ENCODE measurements around the gene SIGLEC6. TPM values are rescaled to one million over a fixed set of nuclear protein-coding genes. Genes with fewer than 3 reads are reported as not detected.

The SIGLEC6 gene
- total RNA-seq, 4 donors from 2014 or later = 0.47 to 3.4 TPM; not detected in 2

- H3K4me3 ChIP-seq (ENCODE audit: low read depth, poor library complexity, severe bottlenecking) = no peak overlapping the region
- WGBS, 2 donors = 50 to 52% methylated on average over 7 of the region's 7 CpGs
- intact Hi-C loops (cut with DNase I; ENCODE audit: low total_unique reads) = no loop called here
- TF ChIP-seq CTCF (IDR thresholded peaks at IDR 0.05) = no peak
- TF ChIP-seq POLR2A (IDR thresholded peaks at IDR 0.05) = no peak
- no peak for DNase-seq (ENCODE audit: low spot score in 2 of 2)
These were observed 16.1 kb upstream of the SIGLEC6 start for GRCh38 chr19:51547397-51548212.

GRCh38 chr19:51546650-51547396, 15.4 kb upstream of the SIGLEC6 start:
- DNase-seq (ENCODE audit: low spot score in 2 of 2) = peak in 1 of 2 donors; percentile 49
- intact Hi-C loops (cut with DNase I; ENCODE audit: low total_unique reads) = no loop called here
- no peak overlapping the region for H3K4me3 ChIP-seq (ENCODE audit: low read depth, poor library complexity, severe bottlenecking)
- TF ChIP-seq POLR2A (IDR thresholded peaks at IDR 0.05) (no peak), CTCF (IDR thresholded peaks at IDR 0.05) (no peak)
- WGBS, 2 donors = 56 to 69% methylated on average over 10 of the region's 10 CpGs

- no peak for TF ChIP-seq CTCF (IDR thresholded peaks at IDR 0.05)
- TF ChIP-seq POLR2A (IDR thresholded peaks at IDR 0.05) = no peak
- peak in 1 of 2 donors; percentile 57 for DNase-seq (ENCODE audit: low spot score in 2 of 2)
- 60 to 70% methylated on average over 5 of the region's 5 CpGs for WGBS, 2 donors
- no peak overlapping the region for H3K4me3 ChIP-seq (ENCODE audit: low read depth, poor library complexity, severe bottlenecking)
- intact Hi-C loops (cut with DNase I; ENCODE audit: low total_unique reads) = no loop called here
These were observed 14.7 kb upstream of the SIGLEC6 start for GRCh38 chr19:51546107-51546649.

GRCh38 chr19:51544038-51544437, 12.6 kb upstream of the SIGLEC6 start:
- H3K4me3 ChIP-seq (ENCODE audit: low read depth, poor library complexity, severe bottlenecking) = no peak overlapping the region
- TF ChIP-seq CTCF (IDR thresholded peaks at IDR 0.05) = no peak
- TF ChIP-seq POLR2A (IDR thresholded peaks at IDR 0.05) = no peak
- peak in 1 of 2 donors; percentile 61 for DNase-seq (ENCODE audit: low spot score in 2 of 2)
- WGBS, 2 donors = 79 to 82% methylated on average over 6 of the region's 6 CpGs
- intact Hi-C loops (cut with DNase I; ENCODE audit: low total_unique reads) = no loop called here

GRCh38 chr19:51542699-51543098, 11.2 kb upstream of the SIGLEC6 start:
- no peak overlapping the region for H3K4me3 ChIP-seq (ENCODE audit: low read depth, poor library complexity, severe bottlenecking)
- intact Hi-C loops (cut with DNase I; ENCODE audit: low total_unique reads) = no loop called here
- 64 to 77% methylated on average over 5 of the region's 5 CpGs for WGBS, 2 donors
- TF ChIP-seq CTCF (IDR thresholded peaks at IDR 0.05) = no peak
- TF ChIP-seq POLR2A (IDR thresholded peaks at IDR 0.05) = no peak
- no peak for DNase-seq (ENCODE audit: low spot score in 2 of 2)

Measured in lower leg skin (tissue), 4 donors.